ENCODE data around the gene TMTC3.

TMTC3 gene

DNA sequence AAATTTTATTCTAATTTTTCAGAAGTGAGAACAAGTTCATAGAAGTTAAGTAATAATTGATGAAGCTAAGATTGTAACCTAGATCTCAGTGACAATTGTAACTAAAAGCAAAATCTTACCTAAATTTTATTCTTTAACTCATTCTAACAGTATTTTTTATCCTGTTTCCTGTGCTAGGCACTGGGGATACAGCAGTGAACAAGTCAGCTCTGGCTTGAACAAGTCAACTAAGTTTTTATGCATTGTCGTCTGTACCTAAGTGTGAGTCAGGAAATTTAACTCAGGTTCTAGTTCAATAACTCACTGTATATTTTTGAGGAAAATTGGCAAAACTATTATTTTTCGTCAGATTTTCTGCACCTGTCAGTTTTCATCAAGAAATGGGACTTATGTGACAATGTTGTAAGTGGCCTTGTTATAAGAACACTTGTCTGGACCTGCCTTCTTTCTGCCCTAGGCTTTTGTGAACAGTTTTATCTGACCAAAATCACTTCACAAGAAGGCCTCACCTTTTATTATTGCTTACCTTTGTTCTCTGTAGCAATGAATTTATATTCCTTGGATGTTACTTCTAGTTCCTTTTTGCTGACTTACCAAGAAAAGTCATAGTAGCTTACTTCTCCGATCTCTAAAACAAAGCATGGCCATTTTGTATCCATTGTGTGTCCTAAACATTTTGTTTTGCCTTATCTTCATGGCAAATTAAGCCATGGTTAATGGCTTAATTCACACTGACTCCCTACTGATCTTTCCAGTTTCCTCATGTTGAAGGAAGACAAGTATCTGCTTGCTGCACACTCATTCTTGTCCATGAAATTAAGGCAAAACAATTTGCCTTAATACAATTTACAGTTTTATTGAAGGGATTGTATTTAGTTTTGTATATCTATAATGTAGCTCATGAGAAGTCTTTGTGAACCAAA, 2.7 kb downstream of the TMTC3 start:
- H3K4me3 Mint-ChIP-seq = no peak overlapping the region

DNA sequence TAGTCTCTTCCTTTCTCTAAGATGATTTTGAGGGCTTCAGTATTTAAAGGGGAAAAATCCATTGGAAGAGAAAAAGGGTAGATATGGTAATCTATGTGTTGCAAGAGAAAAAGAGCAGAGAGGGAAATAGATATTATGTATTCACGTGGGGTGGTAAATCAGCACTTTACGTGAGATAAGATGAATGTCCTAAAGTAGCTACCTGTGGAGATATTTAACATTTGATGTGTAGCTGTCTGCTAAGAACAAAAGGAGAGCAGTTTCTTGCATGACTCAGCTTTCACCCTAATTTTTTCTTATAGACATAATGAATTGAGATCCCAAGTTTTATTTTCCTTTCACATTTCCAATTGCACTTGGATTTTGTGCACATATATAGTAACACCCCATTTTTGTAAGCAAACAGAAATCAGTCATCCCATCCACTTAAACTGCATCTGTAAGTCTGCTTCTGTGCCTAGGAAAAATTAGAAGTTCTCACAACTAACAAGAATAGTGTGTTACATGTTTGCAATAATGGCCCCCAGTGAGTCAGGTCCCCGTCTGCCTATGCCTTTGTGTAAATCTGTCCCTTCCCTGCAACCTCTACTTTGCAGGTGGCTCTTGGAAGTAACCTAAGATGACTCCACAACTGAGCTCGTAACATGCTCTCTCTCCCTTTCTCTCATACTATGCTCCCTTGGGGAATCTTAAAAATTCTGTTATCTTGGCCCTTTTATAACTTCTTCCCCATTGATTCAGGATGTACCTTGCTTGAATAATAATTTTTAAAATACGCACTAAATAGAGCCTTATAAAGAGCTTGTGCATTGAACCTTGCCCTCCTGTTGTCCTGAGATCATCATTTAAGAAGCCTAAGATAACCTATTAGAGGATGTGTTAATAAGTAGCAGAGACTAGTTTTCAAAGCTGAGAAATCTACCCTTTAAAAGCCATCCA, 3.7 kb downstream of the TMTC3 start:
- H3K4me3 Mint-ChIP-seq = no peak overlapping the region
- peaks cover 16% of the 10 kb centered on the region for H3K36me3 Mint-ChIP-seq (ENCODE audit: low read depth)

More for the DNA sequence above, 2.7 kb downstream of the TMTC3 start:
- Mint-ChIP-seq H3K4me1 (ENCODE audit: low read depth) (peaks cover 48% of the 10 kb centered on the region), H3K36me3 (ENCODE audit: low read depth) (peaks cover 14% of the 10 kb centered on the region), H3K27me3 (no peaks in the 10 kb centered on the region), H3K9me3 (no peaks in the 10 kb centered on the region), H3K27ac (no peak overlapping the region)

DNA sequence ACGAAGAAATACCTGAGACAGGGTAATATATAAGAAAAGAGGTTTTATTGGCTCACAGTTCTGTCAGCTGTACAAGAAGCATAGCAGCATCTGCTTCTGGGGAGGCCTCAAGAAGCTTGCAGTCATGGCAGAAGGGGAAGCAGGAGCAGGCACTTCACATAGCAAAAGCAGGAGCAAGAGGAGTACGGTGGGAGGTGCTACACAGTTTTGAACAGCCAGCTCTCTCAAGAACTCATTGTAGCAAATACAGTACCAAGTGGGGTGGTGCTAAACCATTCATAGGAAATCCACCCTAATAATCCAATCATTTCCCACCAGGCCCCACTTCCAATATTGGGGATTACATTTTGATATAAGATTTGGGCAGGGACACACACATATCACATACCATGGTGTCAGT, 8.0 kb downstream of the TMTC3 start:
- H3K4me3 Mint-ChIP-seq = no peak overlapping the region
- peaks cover 29% of the 10 kb centered on the region for H3K4me1 Mint-ChIP-seq (ENCODE audit: low read depth)
- no peak overlapping the region for H3K27ac Mint-ChIP-seq
- H3K9me3 Mint-ChIP-seq = no peaks in the 10 kb centered on the region
- H3K27me3 Mint-ChIP-seq = no peaks in the 10 kb centered on the region
- H3K36me3 Mint-ChIP-seq (ENCODE audit: low read depth) = peaks cover 16% of the 10 kb centered on the region

More for the DNA sequence above, 3.7 kb downstream of the TMTC3 start:
- Mint-ChIP-seq H3K9me3 (no peaks in the 10 kb centered on the region), H3K27me3 (no peaks in the 10 kb centered on the region), H3K27ac (no peak overlapping the region), H3K4me1 (ENCODE audit: low read depth) (peaks cover 43% of the 10 kb centered on the region)

DNA sequence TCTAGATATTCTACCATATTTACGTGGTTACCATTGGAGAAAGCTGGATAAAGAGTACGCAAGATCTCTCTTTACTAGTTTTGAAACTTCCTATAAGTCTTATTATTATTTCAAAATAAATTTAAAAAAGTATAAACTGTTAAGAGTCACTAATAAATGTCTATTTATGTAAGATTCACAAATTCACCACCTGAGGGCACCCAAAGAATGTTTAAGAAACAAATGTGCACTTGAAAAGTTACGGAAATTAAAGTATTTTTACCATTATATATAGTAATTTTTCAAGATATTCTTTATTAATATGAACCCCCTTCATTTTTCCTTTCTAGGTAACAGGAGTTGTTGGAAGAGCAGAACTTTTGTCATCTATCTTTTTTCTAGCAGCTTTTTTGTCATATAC, 11.9 kb downstream of the TMTC3 start:
- H3K27me3 Mint-ChIP-seq = no peaks in the 10 kb centered on the region
- no peak overlapping the region for H3K27ac Mint-ChIP-seq
- peaks cover 17% of the 10 kb centered on the region for H3K4me1 Mint-ChIP-seq (ENCODE audit: low read depth)
- no peaks in the 10 kb centered on the region for H3K9me3 Mint-ChIP-seq
- no peak overlapping the region for H3K4me3 Mint-ChIP-seq
- H3K36me3 Mint-ChIP-seq (ENCODE audit: low read depth) = peaks cover 36% of the 10 kb centered on the region

DNA sequence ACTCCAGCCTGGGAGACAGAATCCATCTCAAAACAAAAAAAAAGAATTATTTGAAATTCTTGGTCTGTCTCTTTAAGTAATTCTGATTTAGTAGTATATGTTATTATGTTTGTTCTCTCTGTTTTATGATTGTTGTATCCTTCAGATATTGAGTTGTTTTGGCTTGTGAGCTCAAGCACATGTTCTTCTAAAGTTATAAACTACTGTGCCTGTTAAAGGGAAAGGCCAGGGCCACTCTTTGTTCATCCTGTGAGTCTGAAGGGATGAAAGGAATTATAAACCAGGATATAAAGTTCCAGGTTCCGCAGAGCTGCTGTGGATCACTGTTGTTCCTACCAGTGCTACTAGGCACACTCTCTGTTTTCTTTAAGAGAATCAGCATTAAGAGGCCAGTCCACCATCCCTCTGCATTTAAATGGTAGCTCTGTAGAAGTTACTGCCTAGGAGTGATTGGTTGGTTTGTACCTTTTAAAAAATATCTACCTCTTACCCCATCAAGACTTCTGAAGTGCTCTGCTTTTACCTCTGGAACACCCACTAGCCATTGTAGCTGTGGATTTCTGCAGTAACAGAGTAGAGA, 14.1 kb downstream of the TMTC3 start:
- Mint-ChIP-seq H3K27ac (no peak overlapping the region), H3K4me3 (no peak overlapping the region), H3K9me3 (no peaks in the 10 kb centered on the region), H3K36me3 (ENCODE audit: low read depth) (peaks cover 31% of the 10 kb centered on the region), H3K4me1 (ENCODE audit: low read depth) (peaks cover 17% of the 10 kb centered on the region), H3K27me3 (no peaks in the 10 kb centered on the region)

DNA sequence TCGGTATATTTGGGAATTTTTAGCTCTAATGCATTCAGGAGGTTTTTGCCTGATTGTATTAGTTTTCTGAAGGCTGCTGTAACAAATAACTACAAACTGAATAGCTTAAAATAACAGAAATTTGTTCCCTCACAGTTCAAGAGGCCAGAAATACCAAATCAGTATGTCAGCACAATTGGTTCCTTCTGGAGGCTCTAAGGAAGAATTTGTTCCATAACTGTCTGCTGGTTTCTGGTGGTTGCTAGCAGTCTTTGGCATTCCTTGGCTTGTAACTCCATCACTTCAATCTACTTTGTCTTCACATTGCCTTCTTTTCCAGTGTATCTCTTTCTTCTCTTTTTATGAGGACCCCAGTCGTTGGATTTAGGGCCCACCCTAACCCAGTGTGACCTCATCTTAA, 21.3 kb downstream of the TMTC3 start:
- H3K27ac Mint-ChIP-seq = no peak overlapping the region
- H3K9me3 Mint-ChIP-seq = no peaks in the 10 kb centered on the region
- no peaks in the 10 kb centered on the region for H3K4me1 Mint-ChIP-seq (ENCODE audit: low read depth)
- H3K27me3 Mint-ChIP-seq = no peaks in the 10 kb centered on the region
- no peak overlapping the region for H3K4me3 Mint-ChIP-seq
- H3K36me3 Mint-ChIP-seq (ENCODE audit: low read depth) = peaks cover 59% of the 10 kb centered on the region

DNA sequence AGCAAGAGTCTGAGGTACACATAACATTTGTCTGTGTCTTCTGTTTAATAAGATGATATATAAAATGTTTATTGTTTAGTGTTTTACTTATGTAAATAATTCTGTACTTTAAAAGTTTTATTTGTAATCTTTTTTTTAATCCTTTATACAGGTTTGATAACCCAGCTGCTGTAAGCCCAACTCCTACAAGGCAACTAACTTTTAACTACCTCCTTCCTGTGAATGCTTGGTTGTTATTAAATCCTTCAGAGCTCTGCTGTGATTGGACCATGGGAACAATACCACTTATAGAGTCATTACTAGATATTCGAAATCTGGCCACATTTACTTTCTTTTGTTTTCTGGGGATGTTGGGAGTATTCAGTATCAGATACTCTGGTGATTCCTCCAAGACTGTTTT, 24.1 kb downstream of the TMTC3 start:
- peaks cover 74% of the 10 kb centered on the region for H3K36me3 Mint-ChIP-seq (ENCODE audit: low read depth)
- H3K27me3 Mint-ChIP-seq = no peaks in the 10 kb centered on the region
- H3K9me3 Mint-ChIP-seq = no peaks in the 10 kb centered on the region

DNA sequence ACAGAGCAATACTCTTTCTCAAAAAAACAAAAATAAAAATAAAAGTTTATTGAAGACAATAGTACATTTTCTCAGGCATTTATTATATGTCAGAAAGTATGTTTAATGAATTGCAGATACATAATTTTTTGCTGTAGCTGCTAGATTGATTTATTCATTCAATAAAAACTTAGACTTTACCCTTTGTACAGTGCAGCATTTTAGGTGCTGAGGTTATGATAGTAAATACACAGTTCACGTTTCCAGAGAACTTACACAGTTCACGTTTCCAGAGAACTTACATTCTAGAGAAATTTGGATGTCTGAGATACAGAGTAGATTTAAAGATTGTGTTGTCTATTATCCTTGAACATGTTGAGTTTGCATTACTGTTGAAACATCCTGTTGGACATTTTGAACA, 25.3 kb downstream of the TMTC3 start:
- peaks cover 75% of the 10 kb centered on the region for H3K36me3 Mint-ChIP-seq (ENCODE audit: low read depth)

More for the DNA sequence above, 24.1 kb downstream of the TMTC3 start:
- H3K27ac Mint-ChIP-seq = no peak overlapping the region
- H3K4me1 Mint-ChIP-seq (ENCODE audit: low read depth) = peaks cover under 1% of the 10 kb centered on the region
- H3K4me3 Mint-ChIP-seq = no peak overlapping the region

DNA sequence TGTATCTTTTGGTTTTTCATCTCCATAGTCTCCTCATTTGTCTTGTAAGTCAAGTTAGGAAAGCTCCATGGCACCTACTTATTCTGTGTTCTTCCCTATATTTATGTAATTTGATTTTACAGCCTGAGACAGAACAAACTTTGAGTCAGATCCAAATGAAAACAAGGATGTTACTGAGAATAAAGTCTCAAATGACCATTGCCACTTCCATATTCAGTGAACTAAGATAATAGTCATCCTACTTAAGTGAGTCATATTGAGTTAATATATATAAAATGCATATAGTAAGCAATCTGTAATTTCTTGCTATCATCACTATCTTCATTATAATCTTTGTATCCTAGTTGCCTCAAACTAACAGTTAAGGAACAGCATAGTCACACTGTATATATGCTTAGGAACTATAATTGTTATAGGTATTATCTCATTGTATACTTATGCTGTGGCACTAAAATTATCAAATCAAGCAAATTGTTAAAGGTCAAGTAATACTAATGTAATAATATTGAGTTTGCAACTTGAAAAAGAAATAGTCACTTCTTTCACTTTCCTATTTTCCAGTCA, 30.8 kb downstream of the TMTC3 start:
- Mint-ChIP-seq H3K9me3 (no peaks in the 10 kb centered on the region), H3K27ac (no peak overlapping the region), H3K4me1 (ENCODE audit: low read depth) (peaks cover 20% of the 10 kb centered on the region), H3K36me3 (ENCODE audit: low read depth) (peaks cover 80% of the 10 kb centered on the region), H3K27me3 (no peaks in the 10 kb centered on the region), H3K4me3 (no peak overlapping the region)

More for the DNA sequence above, 25.3 kb downstream of the TMTC3 start:
- Mint-ChIP-seq H3K4me3 (no peak overlapping the region), H3K27me3 (no peaks in the 10 kb centered on the region), H3K9me3 (no peaks in the 10 kb centered on the region), H3K27ac (no peak overlapping the region), H3K4me1 (ENCODE audit: low read depth) (peaks cover 3% of the 10 kb centered on the region)

DNA sequence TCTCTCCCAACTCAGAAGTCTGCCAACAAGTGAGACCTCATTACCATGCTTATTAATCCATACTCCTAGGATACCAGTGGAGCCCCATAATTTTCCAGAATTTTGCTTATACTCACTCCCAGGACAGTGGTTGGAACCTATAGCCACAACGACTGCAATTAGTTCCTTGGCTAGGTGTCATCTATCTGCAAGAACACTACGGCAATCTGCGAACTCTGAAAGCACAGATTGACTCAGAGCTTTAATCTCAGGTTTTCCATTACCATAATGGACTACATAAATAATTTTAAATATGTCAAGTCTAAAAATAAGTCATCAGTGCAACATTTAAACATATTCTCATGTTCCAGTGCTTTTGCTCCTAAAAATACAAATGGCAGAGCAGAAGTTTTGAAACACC, 33.4 kb downstream of the TMTC3 start:
- H3K4me1 Mint-ChIP-seq (ENCODE audit: low read depth) = peaks cover 20% of the 10 kb centered on the region
- H3K27me3 Mint-ChIP-seq = no peaks in the 10 kb centered on the region
- no peaks in the 10 kb centered on the region for H3K9me3 Mint-ChIP-seq
- peaks cover 79% of the 10 kb centered on the region for H3K36me3 Mint-ChIP-seq (ENCODE audit: low read depth)
- peak overlapping the region; percentile 19 for H3K27ac Mint-ChIP-seq
- no peak overlapping the region for H3K4me3 Mint-ChIP-seq

DNA sequence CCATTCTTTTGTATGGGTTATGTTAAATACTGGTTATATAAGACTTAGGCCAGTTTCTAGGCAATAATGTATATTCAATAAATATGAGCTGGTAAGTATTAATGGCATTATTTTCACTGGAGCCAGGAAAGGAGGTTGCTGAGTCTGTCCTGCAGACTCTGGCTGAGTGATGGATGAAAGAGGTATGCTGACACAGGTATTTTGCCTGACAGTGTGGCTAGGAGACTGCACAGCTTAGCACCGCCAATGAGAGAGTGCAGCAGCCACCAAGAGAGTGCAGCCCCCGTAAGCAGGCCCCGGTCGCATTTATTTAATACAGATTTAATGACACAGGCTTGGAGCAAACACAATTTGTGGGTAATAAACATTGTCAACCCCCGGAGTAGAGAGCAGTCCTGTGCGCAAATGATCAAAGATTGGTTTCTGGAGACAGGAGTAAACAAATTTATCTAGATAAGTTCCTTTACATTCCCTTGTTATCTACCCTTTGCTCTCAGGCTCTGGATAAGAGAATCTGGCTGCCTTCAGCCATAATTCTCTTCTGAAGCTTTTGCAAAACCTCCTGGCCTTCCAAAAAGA, 37.4 kb downstream of the TMTC3 start:
- peaks cover 93% of the 10 kb centered on the region for H3K36me3 Mint-ChIP-seq (ENCODE audit: low read depth)
- no peak overlapping the region for H3K4me3 Mint-ChIP-seq

DNA sequence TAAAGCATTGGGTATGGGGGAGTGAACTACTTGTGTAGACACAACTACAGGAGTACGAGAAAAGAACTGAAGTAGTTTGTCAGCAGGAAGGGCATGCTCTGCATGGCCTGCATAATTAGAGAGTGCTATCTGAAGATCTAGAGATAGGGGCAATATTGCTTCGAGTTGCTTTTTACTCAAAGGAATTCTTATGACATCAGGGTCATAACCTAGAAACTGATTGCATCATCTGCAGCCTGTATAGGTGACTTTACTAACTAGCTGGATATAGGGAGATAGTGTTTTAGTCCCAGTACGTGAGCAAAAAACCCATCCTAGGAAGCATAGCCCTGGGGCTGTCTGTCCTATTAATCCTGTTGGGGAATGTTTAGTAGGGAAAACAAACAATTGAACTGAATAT, 39.8 kb downstream of the TMTC3 start:
- Mint-ChIP-seq H3K36me3 (ENCODE audit: low read depth) (peaks cover 83% of the 10 kb centered on the region), H3K4me3 (no peak overlapping the region), H3K9me3 (no peaks in the 10 kb centered on the region), H3K27me3 (no peaks in the 10 kb centered on the region), H3K4me1 (ENCODE audit: low read depth) (peaks cover 4% of the 10 kb centered on the region), H3K27ac (no peak overlapping the region)

More for the DNA sequence above, 37.4 kb downstream of the TMTC3 start:
- H3K4me1 Mint-ChIP-seq (ENCODE audit: low read depth) = peaks cover 12% of the 10 kb centered on the region
- H3K9me3 Mint-ChIP-seq = no peaks in the 10 kb centered on the region
- no peaks in the 10 kb centered on the region for H3K27me3 Mint-ChIP-seq
- no peak overlapping the region for H3K27ac Mint-ChIP-seq

DNA sequence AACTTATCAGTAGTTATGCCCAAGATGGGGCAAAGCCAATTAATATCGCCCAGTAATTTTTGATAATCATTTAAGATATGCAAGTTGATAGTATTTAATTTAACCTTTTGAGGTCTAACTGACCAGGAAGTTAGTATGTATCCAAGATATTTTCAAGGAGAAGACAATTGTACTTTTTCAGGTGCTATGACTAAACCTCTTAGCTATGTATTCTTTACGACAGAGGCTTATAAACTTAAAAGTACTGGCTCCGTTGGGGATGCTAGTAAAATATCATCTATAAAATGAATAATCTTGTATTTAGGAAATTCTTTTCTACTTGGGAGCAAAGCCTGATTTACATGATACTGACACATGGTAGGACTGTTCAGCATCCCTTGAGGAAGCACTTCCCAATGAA, 40.3 kb downstream of the TMTC3 start:
- Mint-ChIP-seq H3K27ac (no peak overlapping the region), H3K4me1 (ENCODE audit: low read depth) (peaks cover 1% of the 10 kb centered on the region), H3K4me3 (no peak overlapping the region), H3K9me3 (no peaks in the 10 kb centered on the region), H3K36me3 (ENCODE audit: low read depth) (peaks cover 80% of the 10 kb centered on the region), H3K27me3 (no peaks in the 10 kb centered on the region)

DNA sequence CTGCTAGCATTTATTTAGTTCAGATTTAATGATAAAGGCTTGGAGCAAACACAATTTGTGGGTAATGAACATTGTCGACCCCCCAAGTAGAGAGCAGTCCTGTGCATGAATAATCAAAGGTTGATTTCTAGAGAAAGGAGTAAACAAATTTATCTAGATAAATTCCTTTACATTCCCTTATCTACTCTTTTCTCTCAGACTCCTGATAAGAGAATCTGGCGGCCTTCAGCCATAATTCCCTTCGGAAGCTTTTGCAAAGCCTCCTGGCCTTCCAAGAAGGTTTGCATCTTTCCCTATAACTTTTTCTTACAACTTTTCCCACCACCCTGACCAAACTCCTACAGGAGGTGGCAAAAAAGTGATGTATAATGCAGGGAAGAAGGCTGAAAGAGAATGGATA, 42.1 kb downstream of the TMTC3 start:
- H3K4me1 Mint-ChIP-seq (ENCODE audit: low read depth) = no peaks in the 10 kb centered on the region
- H3K27me3 Mint-ChIP-seq = no peaks in the 10 kb centered on the region
- peaks cover 76% of the 10 kb centered on the region for H3K36me3 Mint-ChIP-seq (ENCODE audit: low read depth)
- H3K9me3 Mint-ChIP-seq = no peaks in the 10 kb centered on the region
- H3K27ac Mint-ChIP-seq = no peak overlapping the region
- H3K4me3 Mint-ChIP-seq = no peak overlapping the region
